Mesothelial cell of epicardium (in vitro differentiated cells): ENCODE results near the gene LONP1. TPM values are rescaled to one million over a fixed set of nuclear protein-coding genes. Genes with fewer than 3 reads are reported as not detected.

Source experiments
- DNase-seq, 2 experiments: peaks; one replicate each; pipeline ENCODE4 v3.0.0; 2021; ENCODE audit warnings: low spot score in 2 of 2; ENCODE audit not compliant: unreplicated experiment in 2 of 2
- H3K27ac Mint-ChIP-seq: 2 replicates; pipeline ENCODE4 v1.8.0; 2021; ENCODE audit warnings: mixed read lengths
- H3K27me3 Mint-ChIP-seq: 2 replicates; pipeline ENCODE4 v1.8.0; 2021; ENCODE audit warnings: low read depth, mixed read lengths
- H3K36me3 Mint-ChIP-seq: 2 replicates; pipeline ENCODE4 v1.8.0; 2021; ENCODE audit warnings: mixed read lengths
- H3K4me1 Mint-ChIP-seq: 2 replicates; pipeline ENCODE4 v1.8.0; 2021; ENCODE audit warnings: mixed read lengths
- H3K4me3 Mint-ChIP-seq: 2 replicates; pipeline ENCODE4 v1.8.0; 2021; ENCODE audit warnings: mild to moderate bottlenecking, moderate library complexity, mixed read lengths
- H3K9me3 Mint-ChIP-seq: 2 replicates; pipeline ENCODE4 v1.8.0; 2021; ENCODE audit warnings: mixed read lengths
- CTCF ChIP-seq: fragments of 200-600 bp; sonication (generic); IDR thresholded peaks from one replicate; pipeline ENCODE4 v1.5.0; 2021; ENCODE audit warnings: antibody characterized with exemption; ENCODE audit not compliant: unreplicated experiment
- total RNA-seq: library from RNA; stranded (reverse); gene quantifications from 3 replicates; pipeline ENCODE4 v1.2.1, GENCODE V29; 2021

Gene LONP1
- total RNA-seq, 1 donor from 2014 or later: 69.8 TPM

GRCh38 chr19:5698635-5699422, 21.1 kb downstream of the LONP1 start:
- H3K4me3 Mint-ChIP-seq: no peak overlapping the region
- no peak for TF ChIP-seq CTCF
- H3K27ac Mint-ChIP-seq: no peak overlapping the region
- H3K27me3 Mint-ChIP-seq: no peaks in the 10 kb centered on the region
- no peak for DNase-seq
- no peaks in the 10 kb centered on the region for H3K9me3 Mint-ChIP-seq
- no peaks in the 10 kb centered on the region for H3K4me1 Mint-ChIP-seq
- H3K36me3 Mint-ChIP-seq: peaks cover 19% of the 10 kb centered on the region

GRCh38 chr19:5697890-5698634, 21.9 kb downstream of the LONP1 start:
- TF ChIP-seq CTCF: no peak
- Mint-ChIP-seq H3K4me3 (no peak overlapping the region), H3K27ac (no peak overlapping the region), H3K36me3 (peaks cover 13% of the 10 kb centered on the region), H3K27me3 (no peaks in the 10 kb centered on the region), H3K4me1 (no peaks in the 10 kb centered on the region), H3K9me3 (no peaks in the 10 kb centered on the region)
- no peak for DNase-seq

GRCh38 chr19:5697022-5697889, 22.7 kb downstream of the LONP1 start:
- H3K9me3 Mint-ChIP-seq: no peaks in the 10 kb centered on the region
- no peak for DNase-seq
- no peak overlapping the region for H3K27ac Mint-ChIP-seq
- H3K36me3 Mint-ChIP-seq: peaks cover 11% of the 10 kb centered on the region
- no peaks in the 10 kb centered on the region for H3K27me3 Mint-ChIP-seq
- TF ChIP-seq CTCF: no peak
- H3K4me3 Mint-ChIP-seq: no peak overlapping the region
- H3K4me1 Mint-ChIP-seq: peaks cover 4% of the 10 kb centered on the region

- H3K36me3 Mint-ChIP-seq: peaks cover 9% of the 10 kb centered on the region
- DNase-seq: no peak
- peaks cover 9% of the 10 kb centered on the region for H3K4me1 Mint-ChIP-seq
- H3K27me3 Mint-ChIP-seq: no peaks in the 10 kb centered on the region
- no peaks in the 10 kb centered on the region for H3K9me3 Mint-ChIP-seq
- no peak for TF ChIP-seq CTCF
- H3K4me3 Mint-ChIP-seq: no peak overlapping the region
- no peak overlapping the region for H3K27ac Mint-ChIP-seq
These were observed 23.5 kb downstream of the LONP1 start for GRCh38 chr19:5696196-5697021.
